Measurements from ENCODE around the gene CASP2.
"Not testable (repeated sequence)": the region's sequence is repeated elsewhere in the genome, so short reads cannot be mapped to it uniquely, and the experiment has no call there.

Gene CASP2

GRCh38 chr7:143265017-143265693 is 23.0 kb upstream of the CASP2 start:
- DNase-seq, result no peak

DNA sequence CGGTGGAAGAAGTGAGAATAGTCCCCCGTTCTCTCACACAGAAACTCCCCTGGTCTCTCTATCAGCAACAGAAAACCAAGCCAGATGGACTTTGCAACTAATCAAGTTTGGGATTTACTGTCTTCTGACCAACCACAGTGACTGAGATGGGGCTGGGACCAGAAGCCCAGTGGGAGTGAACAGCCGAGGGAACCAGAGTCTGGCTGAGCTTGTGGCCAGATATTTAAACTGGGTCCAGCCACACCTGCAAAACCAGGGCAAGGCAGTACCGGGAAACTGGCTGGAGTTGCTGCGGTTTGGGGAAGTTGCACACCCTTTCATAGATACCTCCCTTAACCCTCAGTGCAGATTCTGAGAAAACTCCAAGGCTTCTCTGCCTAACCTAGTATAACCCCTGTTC is 18.9 kb upstream of the CASP2 start:
- no peak for DNase-seq

DNA sequence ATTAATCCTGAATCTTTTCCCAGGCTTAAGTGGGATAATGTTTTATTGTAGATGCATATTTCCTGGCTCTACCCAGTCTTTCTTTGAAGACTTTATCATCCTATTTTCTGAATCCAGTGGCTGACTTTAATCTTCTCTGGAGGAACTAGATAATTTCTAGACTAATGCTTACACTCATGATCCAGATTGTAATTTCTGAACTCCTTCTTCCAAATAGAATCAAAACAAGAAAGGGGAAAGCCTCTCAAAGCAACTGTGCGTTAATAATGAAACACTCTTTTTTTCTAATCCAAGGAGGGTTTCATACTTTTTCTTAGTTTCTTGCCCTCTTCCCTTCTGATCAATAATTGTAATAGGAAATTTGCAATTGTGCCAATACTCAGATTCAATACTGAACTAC is 16.9 kb upstream of the CASP2 start:
- DNase-seq, result no peak

- DNase-seq, result no peak
These were observed 15.3 kb upstream of the CASP2 start for GRCh38 chr7:143272871-143273270.

- DNase-seq, result peak; percentile 76
These were observed 8.7 kb upstream of the CASP2 start for GRCh38 chr7:143279186-143280098.

- DNase-seq, result no peak
These were observed 8.0 kb upstream of the CASP2 start for GRCh38 chr7:143280160-143280559.

GRCh38 chr7:143280566-143280965 is 7.6 kb upstream of the CASP2 start:
- no peak for DNase-seq

DNA sequence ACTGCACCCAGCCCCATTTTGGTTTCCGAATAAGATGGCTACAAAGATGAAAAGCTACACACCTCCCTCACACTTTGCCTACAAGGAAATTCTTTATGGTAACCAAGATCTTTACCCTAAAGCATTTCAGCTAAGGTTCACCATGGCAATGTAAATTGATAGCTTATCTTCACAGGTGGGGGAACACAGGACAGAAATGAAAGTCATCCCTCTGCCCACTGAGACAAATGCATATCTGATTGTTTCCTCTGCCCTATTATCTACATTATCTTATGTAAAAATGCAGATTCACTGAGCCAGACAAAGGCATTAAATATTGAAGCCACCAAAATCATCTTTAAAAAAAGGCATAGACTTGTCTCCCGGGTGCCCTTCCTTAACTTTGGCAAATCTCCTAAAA is 6.6 kb upstream of the CASP2 start:
- no peak for DNase-seq

- no peak for DNase-seq
These were observed 6.0 kb upstream of the CASP2 start for GRCh38 chr7:143282124-143282523.

DNA sequence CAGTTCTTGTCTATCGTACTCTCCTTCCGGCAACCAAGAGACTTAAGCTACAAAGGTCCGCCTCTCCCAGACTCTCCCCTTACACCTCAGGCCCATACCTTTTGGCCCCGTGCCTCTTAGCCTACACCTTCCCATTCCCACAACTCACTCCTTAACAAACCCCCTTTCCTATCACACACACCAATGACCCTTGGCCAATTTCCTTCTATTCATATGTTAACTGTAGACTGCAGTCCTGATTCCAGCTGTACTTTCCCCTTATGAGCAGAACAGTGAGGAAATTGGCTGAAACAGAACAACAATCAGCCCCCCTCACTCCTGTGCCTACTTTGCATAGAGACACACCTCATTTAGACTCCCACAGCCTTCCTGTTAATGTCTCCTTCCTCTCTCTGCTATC is 4.8 kb upstream of the CASP2 start:
- no peak for DNase-seq

- DNase-seq, result no peak
These were observed 3.3 kb upstream of the CASP2 start, which contains the start of gene TMEM139 for GRCh38 chr7:143284591-143285469. TSS of gene TMEM139 (plus strand) at chr7:143284958. CDS start at chr7:143285958, 1,000 bp downstream.

GRCh38 chr7:143285470-143285778 is 2.7 kb upstream of the CASP2 start:
- DNase-seq, result no peak

- no peak for DNase-seq
These were observed 2.2 kb upstream of the CASP2 start for GRCh38 chr7:143285806-143286521.

DNA sequence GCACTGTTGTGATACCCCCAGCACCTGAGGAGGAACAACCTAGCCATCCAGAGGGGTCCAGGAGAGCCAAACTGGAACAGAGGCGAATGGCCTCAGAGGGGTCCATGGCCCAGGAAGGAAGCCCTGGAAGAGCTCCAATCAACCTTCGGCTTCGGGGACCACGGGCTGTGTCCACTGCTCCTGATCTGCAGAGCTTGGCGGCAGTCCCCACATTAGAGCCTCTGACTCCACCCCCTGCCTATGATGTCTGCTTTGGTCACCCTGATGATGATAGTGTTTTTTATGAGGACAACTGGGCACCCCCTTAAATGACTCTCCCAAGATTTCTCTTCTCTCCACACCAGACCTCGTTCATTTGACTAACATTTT is 1.6 kb upstream of the CASP2 start:
- DNase-seq, result no peak

DNA sequence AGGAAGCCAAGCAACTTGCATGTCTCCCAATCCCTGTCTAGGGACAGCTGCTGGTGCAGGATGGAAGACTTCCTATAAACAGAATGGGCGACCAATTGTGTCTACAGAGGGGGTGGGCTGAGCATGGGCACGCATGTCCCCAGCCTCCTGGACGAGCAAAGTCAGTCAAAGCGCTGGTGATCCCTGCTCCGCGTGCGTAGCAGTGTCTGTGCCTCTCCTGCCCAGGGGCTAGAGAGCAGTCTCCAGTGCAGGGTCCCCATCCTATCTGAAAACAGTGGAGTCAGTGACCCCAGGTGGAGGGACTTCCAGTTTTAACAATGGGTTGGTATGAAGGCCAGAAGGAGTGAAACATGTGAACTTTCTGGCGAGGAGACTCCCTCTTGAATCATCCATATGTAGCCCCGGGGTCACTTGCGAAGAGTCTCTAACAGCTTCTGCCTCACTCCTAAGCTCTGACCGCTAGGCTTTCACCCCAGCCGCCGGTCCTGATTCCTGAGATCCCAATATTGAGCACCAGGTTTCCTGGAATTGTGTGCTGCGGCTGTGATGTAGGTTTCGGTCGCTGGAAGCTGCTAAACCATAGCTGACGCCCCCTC is 714 bp upstream of the CASP2 start:
- DNase-seq, result no peak

GRCh38 chr7:143288836-143289235 is 685 bp downstream of the CASP2 start:
- no peak for DNase-seq

GRCh38 chr7:143289421-143289820 is 1.3 kb downstream of the CASP2 start:
- DNase-seq, result no peak

GRCh38 chr7:143289888-143290287 is 1.7 kb downstream of the CASP2 start:
- not testable (repeated sequence) for DNase-seq

DNA sequence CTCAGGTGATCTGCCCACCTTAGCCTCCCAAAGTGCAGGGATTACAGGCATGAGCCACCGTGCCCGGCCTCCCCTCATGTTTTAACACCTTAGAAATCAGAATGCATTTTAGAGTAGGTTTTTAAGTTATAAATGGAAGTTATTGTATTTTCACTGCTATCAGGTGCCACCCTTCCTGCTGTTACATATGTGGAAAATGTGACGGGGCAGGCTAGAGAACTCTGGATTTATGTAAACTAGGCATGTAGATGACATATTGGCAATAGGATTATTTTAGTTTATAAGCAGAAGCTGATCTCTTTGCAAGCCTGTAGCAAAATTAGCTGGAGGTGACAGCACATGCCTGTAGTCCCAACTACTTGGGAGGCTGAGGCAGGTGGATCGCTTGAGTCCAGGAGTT is 2.1 kb downstream of the CASP2 start:
- DNase-seq, result no peak

GRCh38 chr7:143292876-143293275 is 4.7 kb downstream of the CASP2 start:
- no peak for DNase-seq

DNA sequence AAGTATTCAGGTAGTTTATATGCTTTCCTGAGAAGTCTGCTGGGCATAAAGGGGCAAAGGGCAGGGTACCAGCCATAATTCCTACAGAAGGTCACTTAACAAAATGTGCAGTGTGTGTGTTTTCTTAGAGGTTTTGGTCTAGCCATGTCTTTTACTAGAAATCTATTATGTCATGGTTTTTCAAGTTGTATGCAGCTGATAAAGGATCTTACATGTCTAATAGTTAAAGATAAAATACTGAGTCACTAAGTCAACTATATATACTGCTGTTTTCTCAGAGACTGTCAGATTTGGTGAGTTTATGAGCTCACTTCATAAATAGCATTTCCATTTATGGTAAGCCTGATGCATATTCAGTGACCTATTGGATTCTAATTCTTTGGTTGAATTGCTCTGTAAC is 7.7 kb downstream of the CASP2 start:
- DNase-seq, result no peak

GRCh38 chr7:143296686-143297085 is 8.5 kb downstream of the CASP2 start:
- DNase-seq, result no peak

All from CD4-positive, alpha-beta T cell treated with Interleukin-17A for 1 hour (primary cell).